22Rv1 (cell line): ENCODE results near the gene CLMN.
A peak's percentile ranks its signal among the peaks of the same experiment; 100 is the strongest.

Experiments used
- H3K27ac ChIP-seq: fragments of 450-650 bp; 2 replicates; pipeline ENCODE4 v1.5.1; 2017
- ZFX ChIP-seq: fragments of 450-650 bp; IDR thresholded peaks from 2 replicates; pipeline ENCODE4 v1.6.1; 2017; ENCODE audit warnings: antibody characterized with exemption, borderline replicate concordance
- TF ChIP-seq, protein P1 (sequence below): fragments of 450-650 bp; IDR thresholded peaks from 2 replicates; pipeline ENCODE4 v1.5.1; 2017; ENCODE audit warnings: mild to moderate bottlenecking

Gene CLMN

DNA sequence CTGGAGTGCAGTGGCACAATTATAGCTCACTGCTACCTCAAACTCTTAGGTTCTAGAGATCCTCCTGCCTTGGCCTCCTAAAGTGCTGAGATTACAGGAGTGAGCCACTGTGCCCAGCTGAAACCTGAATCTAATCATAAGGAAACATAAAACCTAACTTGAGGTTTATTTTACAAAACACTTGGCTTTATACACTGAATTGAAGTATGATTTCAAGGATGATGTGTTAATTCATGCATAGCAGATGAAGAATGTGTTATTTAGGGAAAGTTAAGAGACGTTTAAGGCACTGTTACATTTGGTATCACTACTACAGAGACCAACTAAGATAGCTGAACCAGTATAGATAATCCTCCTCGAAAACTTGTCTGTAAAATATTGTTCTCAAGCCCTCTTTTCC lies 168.8 kb downstream of the CLMN start:
- TF ChIP-seq ZFX, result no peak
- TF ChIP-seq, protein P1, sequence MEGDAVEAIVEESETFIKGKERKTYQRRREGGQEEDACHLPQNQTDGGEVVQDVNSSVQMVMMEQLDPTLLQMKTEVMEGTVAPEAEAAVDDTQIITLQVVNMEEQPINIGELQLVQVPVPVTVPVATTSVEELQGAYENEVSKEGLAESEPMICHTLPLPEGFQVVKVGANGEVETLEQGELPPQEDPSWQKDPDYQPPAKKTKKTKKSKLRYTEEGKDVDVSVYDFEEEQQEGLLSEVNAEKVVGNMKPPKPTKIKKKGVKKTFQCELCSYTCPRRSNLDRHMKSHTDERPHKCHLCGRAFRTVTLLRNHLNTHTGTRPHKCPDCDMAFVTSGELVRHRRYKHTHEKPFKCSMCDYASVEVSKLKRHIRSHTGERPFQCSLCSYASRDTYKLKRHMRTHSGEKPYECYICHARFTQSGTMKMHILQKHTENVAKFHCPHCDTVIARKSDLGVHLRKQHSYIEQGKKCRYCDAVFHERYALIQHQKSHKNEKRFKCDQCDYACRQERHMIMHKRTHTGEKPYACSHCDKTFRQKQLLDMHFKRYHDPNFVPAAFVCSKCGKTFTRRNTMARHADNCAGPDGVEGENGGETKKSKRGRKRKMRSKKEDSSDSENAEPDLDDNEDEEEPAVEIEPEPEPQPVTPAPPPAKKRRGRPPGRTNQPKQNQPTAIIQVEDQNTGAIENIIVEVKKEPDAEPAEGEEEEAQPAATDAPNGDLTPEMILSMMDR, result no peak
- H3K27ac ChIP-seq, result no peak overlapping the region

- TF ChIP-seq ZFX, result no peak
- TF ChIP-seq, protein P1, result no peak
These were observed 170.3 kb downstream of the CLMN start for GRCh38 chr14:95149441-95149840.

GRCh38 chr14:95147597-95147996 lies 172.1 kb downstream of the CLMN start:
- no peak overlapping the region for H3K27ac ChIP-seq
- no peak for TF ChIP-seq ZFX
- TF ChIP-seq, protein P1, result no peak

More at GRCh38 chr14:95149441-95149840, 170.3 kb downstream of the CLMN start:
- no peak overlapping the region for H3K27ac ChIP-seq

DNA sequence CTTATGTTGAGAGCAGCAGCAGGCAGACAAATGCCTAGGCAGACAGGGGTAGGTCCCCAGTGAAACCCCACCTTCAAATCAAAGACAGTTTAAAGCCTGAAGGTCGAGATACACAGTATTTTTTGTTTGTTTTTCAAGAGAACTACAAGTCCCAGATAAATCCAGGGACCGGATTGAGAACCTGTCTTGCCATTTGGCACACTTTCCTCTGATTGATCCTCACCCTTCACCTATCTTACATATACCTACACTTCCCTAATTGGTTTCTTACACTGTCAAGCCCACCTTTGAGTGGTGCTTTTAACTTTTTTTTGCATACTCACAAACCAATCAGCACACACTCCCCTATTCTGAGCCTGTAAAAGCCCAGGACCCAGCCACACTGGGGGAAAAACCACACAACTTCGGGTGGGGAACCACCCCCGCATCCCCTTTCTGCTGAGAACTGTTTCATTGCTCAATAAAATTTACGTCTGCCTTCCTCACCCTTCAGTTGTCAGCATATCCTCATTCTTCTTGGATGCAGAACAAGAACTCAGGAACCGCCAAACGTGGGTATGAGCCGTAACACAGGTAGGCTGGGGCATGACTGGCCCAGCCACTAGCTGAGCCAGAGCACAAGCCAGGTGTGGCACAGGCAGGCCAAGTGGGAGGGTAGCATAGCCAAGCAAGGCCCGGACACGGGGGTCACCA lies 173.5 kb downstream of the CLMN start:
- no peak for TF ChIP-seq ZFX
- TF ChIP-seq, protein P1, result no peak
- H3K27ac ChIP-seq, result no peak overlapping the region

- TF ChIP-seq, protein P1, result no peak
- no peak for TF ChIP-seq ZFX
- H3K27ac ChIP-seq, result no peak overlapping the region
These were observed 174.9 kb downstream of the CLMN start for GRCh38 chr14:95144849-95145248.

- TF ChIP-seq, protein P1, result no peak
- TF ChIP-seq ZFX, result no peak
- H3K27ac ChIP-seq, result no peak overlapping the region
These were observed 175.7 kb downstream of the CLMN start for GRCh38 chr14:95143808-95144620.

GRCh38 chr14:95142208-95142607 lies 177.5 kb downstream of the CLMN start:
- TF ChIP-seq ZFX, result no peak
- TF ChIP-seq, protein P1, result no peak
- H3K27ac ChIP-seq, result 0 out of 2 replicates have a peak overlapping the region, but pooled peaks have one; percentile 16
